Loucy (cell line): Measurements from ENCODE around the gene GSG1L.

ENCODE experiments used
- H2AFZ ChIP-seq: fragments of 200-600 bp; sonication (generic); 2 replicates; pipeline ENCODE4 v1.6.0; 2016; ENCODE audit warnings: antibody characterized with exemption, mild to moderate bottlenecking, low read length, moderate library complexity
- H3F3A ChIP-seq: fragments of 200-600 bp; 2 replicates; pipeline ENCODE4 v1.6.0; 2016; ENCODE audit warnings: antibody characterized with exemption, low read depth, mild to moderate bottlenecking
- H3K27me3 ChIP-seq: fragments of 200-600 bp; sonication (generic); 2 replicates; pipeline ENCODE4 v1.6.1; 2014; ENCODE audit warnings: low read length, mild to moderate bottlenecking; ENCODE audit not compliant: insufficient read depth, poor library complexity, severe bottlenecking
- H3K36me3 ChIP-seq: fragments of 200-600 bp; sonication (generic); 2 replicates; pipeline ENCODE4 v1.6.1; 2016; ENCODE audit warnings: low read length; ENCODE audit not compliant: insufficient read depth
- H3K4me1 ChIP-seq: fragments of 200-600 bp; sonication (generic); 2 replicates; pipeline ENCODE4 v1.5.1; 2014; ENCODE audit warnings: low read length, mild to moderate bottlenecking; ENCODE audit not compliant: insufficient read depth, poor library complexity, severe bottlenecking
- H3K4me2 ChIP-seq: fragments of 200-600 bp; sonication (generic); 2 replicates; pipeline ENCODE4 v1.6.0; 2014; ENCODE audit warnings: antibody characterized with exemption, low read length, low read depth, mild to moderate bottlenecking; ENCODE audit not compliant: poor library complexity, severe bottlenecking
- H3K4me3 ChIP-seq: fragments of 200-600 bp; sonication (generic); 2 replicates; pipeline ENCODE4 v1.5.1; 2014; ENCODE audit warnings: low read length, mild to moderate bottlenecking, mixed read lengths; ENCODE audit not compliant: poor library complexity, severe bottlenecking
- H3K79me2 ChIP-seq: fragments of 200-600 bp; sonication (generic); 2 replicates; pipeline ENCODE4 v1.6.1; 2014; ENCODE audit warnings: low read length; ENCODE audit not compliant: insufficient read depth
- H3K9ac ChIP-seq: fragments of 200-600 bp; sonication (generic); 2 replicates; pipeline ENCODE4 v1.6.0; 2014; ENCODE audit warnings: mild to moderate bottlenecking, low read depth, low read length, moderate library complexity; ENCODE audit not compliant: poor library complexity, severe bottlenecking
- H3K9me2 ChIP-seq: fragments of 200-600 bp; sonication (generic); replicated peaks from 2 replicates; pipeline ENCODE4 v1.6.1; 2016; ENCODE audit warnings: low read depth, low read length, mixed read lengths
- H3K9me3 ChIP-seq: fragments of 200-600 bp; sonication (generic); 2 replicates; pipeline ENCODE4 v1.6.1; 2014; ENCODE audit warnings: mild to moderate bottlenecking, antibody characterized with exemption, low read length, low read depth; ENCODE audit not compliant: insufficient read depth
- H4K20me1 ChIP-seq: fragments of 200-600 bp; sonication (generic); 2 replicates; pipeline ENCODE4 v1.6.0; 2014; ENCODE audit warnings: antibody characterized with exemption, low read length, mild to moderate bottlenecking; ENCODE audit not compliant: insufficient read depth, poor library complexity, severe bottlenecking
- CTCF ChIP-seq: fragments of 200-600 bp; sonication (generic); conservative IDR thresholded peaks from 2 replicates; pipeline ENCODE4 v1.5.1; 2014; ENCODE audit warnings: mild to moderate bottlenecking, antibody characterized with exemption, low read length
- EZH2phosphoT487 ChIP-seq: fragments of 200-600 bp; IDR thresholded peaks from 2 replicates; pipeline ENCODE4 v1.6.1; 2018; ENCODE audit warnings: antibody characterized with exemption, mild to moderate bottlenecking, moderate library complexity, borderline replicate concordance

The GSG1L gene

GRCh38 chr16:28014851-28015250 lies 48.7 kb downstream of the GSG1L start:
- H3K4me3 ChIP-seq, result no peak overlapping the region
- no peaks in the 10 kb centered on the region for H3K27me3 ChIP-seq

GRCh38 chr16:28013878-28014277 lies 49.6 kb downstream of the GSG1L start:
- Histone ChIP-seq H4K20me1 (no peaks in the 10 kb centered on the region), H3K9me2 (no peaks in the 10 kb centered on the region), H3K4me2 (no peak overlapping the region)

More at GRCh38 chr16:28014851-28015250, 48.7 kb downstream of the GSG1L start:
- Histone ChIP-seq H3K9ac (no peak overlapping the region), H3K4me1 (no peaks in the 10 kb centered on the region), H3K9me2 (no peaks in the 10 kb centered on the region), H3K9me3 (no peaks in the 10 kb centered on the region), H3K79me2 (no peaks in the 10 kb centered on the region), H3K4me2 (no peak overlapping the region), H3K36me3 (no peaks in the 10 kb centered on the region), H2AFZ (no peak overlapping the region), H4K20me1 (no peaks in the 10 kb centered on the region), H3F3A (no peaks in the 10 kb centered on the region)
- TF ChIP-seq CTCF, result no peak
- TF ChIP-seq EZH2phosphoT487, result no peak

GRCh38 chr16:28013392-28013791 lies 50.1 kb downstream of the GSG1L start:
- Histone ChIP-seq H3K4me1 (no peaks in the 10 kb centered on the region), H3K27me3 (no peaks in the 10 kb centered on the region), H3K9me2 (no peaks in the 10 kb centered on the region), H3K4me3 (no peak overlapping the region), H3K9ac (no peak overlapping the region), H3K79me2 (no peaks in the 10 kb centered on the region), H3F3A (no peaks in the 10 kb centered on the region), H4K20me1 (no peaks in the 10 kb centered on the region), H3K4me2 (no peak overlapping the region), H2AFZ (no peak overlapping the region), H3K36me3 (no peaks in the 10 kb centered on the region), H3K9me3 (no peaks in the 10 kb centered on the region)
- TF ChIP-seq CTCF (no peak), EZH2phosphoT487 (no peak)

More at GRCh38 chr16:28013878-28014277, 49.6 kb downstream of the GSG1L start:
- Histone ChIP-seq H3K36me3 (no peaks in the 10 kb centered on the region), H3K9me3 (no peaks in the 10 kb centered on the region), H3K9ac (no peak overlapping the region), H2AFZ (no peak overlapping the region), H3K4me1 (no peaks in the 10 kb centered on the region), H3K4me3 (no peak overlapping the region), H3K27me3 (no peaks in the 10 kb centered on the region), H3K79me2 (no peaks in the 10 kb centered on the region), H3F3A (no peaks in the 10 kb centered on the region)
- TF ChIP-seq CTCF (no peak), EZH2phosphoT487 (no peak)
